Osteoblast (primary cell): ENCODE results near the gene DCUN1D2. TPM values are rescaled to one million over a fixed set of nuclear protein-coding genes. Genes with fewer than 3 reads are reported as not detected.

Experiments used
- DNase-seq: peaks from one replicate; pipeline ENCODE4 v3.0.0; 2011; ENCODE audit warnings: low spot score, mixed read lengths; ENCODE audit not compliant: insufficient read length; ENCODE audit errors: missing footprints
- H2AFZ ChIP-seq: 2 replicates; pipeline ENCODE4 v1.6.0; 2011; ENCODE audit warnings: mild to moderate bottlenecking, low read length
- H3K27ac ChIP-seq: 2 replicates; pipeline ENCODE4 v1.5.1; 2011; ENCODE audit warnings: mild to moderate bottlenecking, low read depth, low read length, moderate library complexity
- H3K27me3 ChIP-seq: 2 replicates; pipeline ENCODE4 v1.6.0; 2012; ENCODE audit warnings: mild to moderate bottlenecking, control low read depth, inconsistent platforms, low read length, moderate library complexity; ENCODE audit not compliant: insufficient read depth
- H3K36me3 ChIP-seq: 2 replicates; pipeline ENCODE4 v1.5.1; 2011; ENCODE audit warnings: mild to moderate bottlenecking, low read length, control low read depth, moderate library complexity; ENCODE audit not compliant: insufficient read depth
- H3K4me1 ChIP-seq: 2 replicates; pipeline ENCODE4 v1.5.1; 2011; ENCODE audit warnings: mild to moderate bottlenecking, low read length, control low read depth, moderate library complexity; ENCODE audit not compliant: insufficient read depth
- H3K4me2 ChIP-seq: 2 replicates; pipeline ENCODE4 v1.6.0; 2011; ENCODE audit warnings: mild to moderate bottlenecking, low read length; ENCODE audit not compliant: insufficient read depth
- H3K4me3 ChIP-seq: fragments of 200-600 bp; sonication (generic); 3 replicates; pipeline ENCODE4 v1.5.1; 2012; ENCODE audit warnings: mild to moderate bottlenecking, low read length, inconsistent platforms; ENCODE audit not compliant: insufficient read depth
- H3K79me2 ChIP-seq: 2 replicates; pipeline ENCODE4 v1.6.0; 2012; ENCODE audit warnings: mild to moderate bottlenecking, low read length, control low read depth, inconsistent platforms; ENCODE audit not compliant: insufficient read depth
- H3K9me3 ChIP-seq: 2 replicates; pipeline ENCODE4 v1.5.1; 2011; ENCODE audit warnings: low read depth, low read length, control low read depth
- H4K20me1 ChIP-seq: 2 replicates; pipeline ENCODE4 v1.6.0; 2012; ENCODE audit warnings: mild to moderate bottlenecking, low read length, control low read depth; ENCODE audit not compliant: insufficient read depth
- CTCF ChIP-seq: IDR thresholded peaks from 2 replicates; pipeline ENCODE4 v1.5.1; 2011; ENCODE audit warnings: mild to moderate bottlenecking, low read depth, low read length, moderate library complexity; ENCODE audit errors: extremely low read depth
- total RNA-seq: library from RNA; depleted of rRNA; stranded (reverse); fragments of >200 nt; gene quantifications from 2 replicates; pipeline ENCODE4 v1.2.3, GENCODE V29; 2012

The DCUN1D2 gene
- total RNA-seq, 1 donor: 14.8 TPM

- Histone ChIP-seq H3K9me3 (no peaks in the 10 kb centered on the region), H3K79me2 (peaks cover 84% of the 10 kb centered on the region), H3K4me2 (peak overlapping the region; percentile 79), H3K27me3 (no peaks in the 10 kb centered on the region), H3K36me3 (peaks cover 26% of the 10 kb centered on the region), H3K27ac (peak overlapping the region; percentile 60), H3K4me3 (peak overlapping the region; percentile 83), H4K20me1 (peaks cover 42% of the 10 kb centered on the region), H3K4me1 (peaks cover 43% of the 10 kb centered on the region), H2AFZ (peak overlapping the region; percentile 67)
- TF ChIP-seq CTCF: no peak
- DNase-seq: peak; percentile 93
Measured at GRCh38 chr13:113491418-113491883, 940 bp upstream of the DCUN1D2 start.

- H3K27ac ChIP-seq: peak overlapping the region; percentile 75
- no peaks in the 10 kb centered on the region for H3K9me3 ChIP-seq
- H3K4me2 ChIP-seq: peak overlapping the region; percentile 99
- H3K4me1 ChIP-seq: peaks cover 43% of the 10 kb centered on the region
- peaks cover 83% of the 10 kb centered on the region for H3K79me2 ChIP-seq
- peak; percentile 91 for DNase-seq
- peaks cover 10% of the 10 kb centered on the region for H3K36me3 ChIP-seq
- H3K4me3 ChIP-seq: peak overlapping the region; percentile 83
- peak overlapping the region; percentile 68 for H2AFZ ChIP-seq
- no peak for TF ChIP-seq CTCF
- no peaks in the 10 kb centered on the region for H3K27me3 ChIP-seq
- peaks cover 41% of the 10 kb centered on the region for H4K20me1 ChIP-seq
Measured at GRCh38 chr13:113489549-113490495, 689 bp downstream of the DCUN1D2 start.

GRCh38 chr13:113489171-113489548 lies 1.4 kb downstream of the DCUN1D2 start:
- H3K4me3 ChIP-seq: peak overlapping the region; percentile 83
- peaks cover 6% of the 10 kb centered on the region for H3K36me3 ChIP-seq
- H4K20me1 ChIP-seq: peaks cover 40% of the 10 kb centered on the region
- H3K9me3 ChIP-seq: no peaks in the 10 kb centered on the region
- peak; percentile 89 for DNase-seq
- peaks cover 40% of the 10 kb centered on the region for H3K4me1 ChIP-seq
- peak overlapping the region; percentile 99 for H3K4me2 ChIP-seq
- peak overlapping the region; percentile 68 for H2AFZ ChIP-seq
- H3K27ac ChIP-seq: peak overlapping the region; percentile 75
- peaks cover 82% of the 10 kb centered on the region for H3K79me2 ChIP-seq
- TF ChIP-seq CTCF: no peak
- H3K27me3 ChIP-seq: no peaks in the 10 kb centered on the region

- DNase-seq: no peak
- Histone ChIP-seq H3K9me3 (no peaks in the 10 kb centered on the region), H3K4me3 (no peak overlapping the region), H3K27me3 (no peaks in the 10 kb centered on the region), H3K27ac (no peak overlapping the region), H4K20me1 (peaks cover 38% of the 10 kb centered on the region), H2AFZ (no peak overlapping the region), H3K79me2 (peaks cover 83% of the 10 kb centered on the region), H3K4me2 (no peak overlapping the region), H3K36me3 (no peaks in the 10 kb centered on the region), H3K4me1 (peaks cover 32% of the 10 kb centered on the region)
- no peak for TF ChIP-seq CTCF
Measured at GRCh38 chr13:113488283-113488682, 2.2 kb downstream of the DCUN1D2 start.
